ENCODE results near the gene SERPINA3.

Gene SERPINA3

DNA sequence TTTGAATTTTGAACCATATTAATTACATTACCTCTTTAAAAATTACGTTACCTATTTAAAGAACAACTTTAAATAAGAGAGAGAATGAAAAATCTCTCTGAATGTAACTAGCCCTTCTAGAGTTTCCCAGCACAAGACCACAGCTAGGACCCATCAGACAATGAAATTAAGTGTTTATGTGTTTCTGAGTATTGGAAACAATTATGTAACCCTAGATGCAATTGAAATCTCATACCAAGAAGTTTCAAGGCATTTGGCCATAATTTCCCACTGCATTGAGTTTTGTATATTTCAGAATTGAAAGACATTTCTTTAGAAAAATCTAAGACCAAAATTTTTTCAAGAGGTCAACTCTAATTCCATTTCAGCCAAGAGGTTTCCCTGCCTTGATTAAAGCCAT, 47.1 kb downstream of the SERPINA3 start:
- TF ChIP-seq, protein P1, sequence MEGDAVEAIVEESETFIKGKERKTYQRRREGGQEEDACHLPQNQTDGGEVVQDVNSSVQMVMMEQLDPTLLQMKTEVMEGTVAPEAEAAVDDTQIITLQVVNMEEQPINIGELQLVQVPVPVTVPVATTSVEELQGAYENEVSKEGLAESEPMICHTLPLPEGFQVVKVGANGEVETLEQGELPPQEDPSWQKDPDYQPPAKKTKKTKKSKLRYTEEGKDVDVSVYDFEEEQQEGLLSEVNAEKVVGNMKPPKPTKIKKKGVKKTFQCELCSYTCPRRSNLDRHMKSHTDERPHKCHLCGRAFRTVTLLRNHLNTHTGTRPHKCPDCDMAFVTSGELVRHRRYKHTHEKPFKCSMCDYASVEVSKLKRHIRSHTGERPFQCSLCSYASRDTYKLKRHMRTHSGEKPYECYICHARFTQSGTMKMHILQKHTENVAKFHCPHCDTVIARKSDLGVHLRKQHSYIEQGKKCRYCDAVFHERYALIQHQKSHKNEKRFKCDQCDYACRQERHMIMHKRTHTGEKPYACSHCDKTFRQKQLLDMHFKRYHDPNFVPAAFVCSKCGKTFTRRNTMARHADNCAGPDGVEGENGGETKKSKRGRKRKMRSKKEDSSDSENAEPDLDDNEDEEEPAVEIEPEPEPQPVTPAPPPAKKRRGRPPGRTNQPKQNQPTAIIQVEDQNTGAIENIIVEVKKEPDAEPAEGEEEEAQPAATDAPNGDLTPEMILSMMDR (IDR thresholded peaks at IDR 0.05; ENCODE audit: low read depth, low read length, missing control alignments): no peak
- no peak overlapping the region for H3K4me3 ChIP-seq (ENCODE audit: low read depth, low read length)
- DNase-seq: no peak
- in situ Hi-C loops (cut with HindIII; ENCODE audit: low pct_ligation_motif_present, low sequenced_read_pairs): no loop called here
- no peaks in the 10 kb centered on the region for H3K27me3 ChIP-seq (replicated peaks)
- H3K36me3 ChIP-seq (replicated peaks): no peaks in the 10 kb centered on the region
- H3K27ac ChIP-seq: no peak overlapping the region

DNA sequence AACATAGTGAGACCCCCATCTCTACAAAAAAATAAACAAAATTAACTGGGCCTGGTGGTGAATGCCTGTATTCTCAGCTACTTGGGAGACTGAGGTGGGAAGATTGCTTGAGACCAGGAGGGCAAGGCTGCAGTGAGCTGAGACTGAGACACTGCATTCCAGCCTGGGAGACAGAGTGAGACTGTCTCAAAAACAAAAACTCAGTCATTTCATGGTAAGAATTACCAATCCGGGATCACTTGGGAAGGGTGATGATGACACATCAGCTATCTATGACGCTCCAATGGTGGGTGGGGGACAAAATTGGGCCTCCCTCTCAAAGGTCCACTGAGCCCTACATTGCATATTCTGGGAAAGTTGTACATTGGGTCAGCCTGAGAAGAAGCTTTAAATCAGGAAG, 47.7 kb downstream of the SERPINA3 start:
- no peak overlapping the region for H3K4me3 ChIP-seq (ENCODE audit: low read depth, low read length)
- DNase-seq: no peak
- in situ Hi-C loops (cut with HindIII; ENCODE audit: low pct_ligation_motif_present, low sequenced_read_pairs): no loop called here
- TF ChIP-seq, protein P1 (IDR thresholded peaks at IDR 0.05; ENCODE audit: low read depth, low read length, missing control alignments): no peak
- no peaks in the 10 kb centered on the region for H3K36me3 ChIP-seq (replicated peaks)
- no peaks in the 10 kb centered on the region for H3K27me3 ChIP-seq (replicated peaks)
- H3K27ac ChIP-seq: no peak overlapping the region

DNA sequence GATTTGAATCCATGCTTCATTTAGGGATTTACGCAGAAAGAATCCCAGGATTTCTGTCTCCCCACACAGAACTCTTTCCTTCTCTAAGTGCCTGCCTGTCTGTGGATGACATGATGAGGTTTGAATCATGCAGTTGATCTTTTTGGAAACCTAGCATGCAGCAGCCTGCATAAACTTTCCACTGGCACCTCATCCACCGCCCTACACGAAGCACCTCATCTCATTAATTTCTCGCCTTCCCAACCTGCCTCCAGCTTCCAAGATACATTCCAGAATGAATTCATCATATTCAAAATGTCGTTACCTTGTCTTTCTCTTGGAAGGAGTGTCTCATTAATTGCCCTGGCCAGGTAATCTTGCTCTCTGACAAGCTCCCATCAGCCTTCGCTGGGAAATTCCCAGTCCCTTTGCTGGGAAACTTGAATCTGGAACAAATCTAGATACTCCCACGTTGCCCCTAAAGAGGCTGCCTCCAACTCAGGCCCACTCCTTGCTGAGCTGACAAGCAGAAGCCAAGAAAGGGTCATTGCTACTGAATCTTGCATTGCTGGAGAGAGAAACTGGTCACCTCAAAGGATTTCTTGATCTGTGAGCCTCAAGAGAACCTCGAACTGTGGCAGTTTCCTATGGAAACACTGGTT, 48.2 kb downstream of the SERPINA3 start:
- in situ Hi-C loops (cut with HindIII; ENCODE audit: low pct_ligation_motif_present, low sequenced_read_pairs): no loop called here
- H3K27ac ChIP-seq: no peak overlapping the region
- no peak for DNase-seq
- TF ChIP-seq, protein P1 (IDR thresholded peaks at IDR 0.05; ENCODE audit: low read depth, low read length, missing control alignments): no peak
- H3K27me3 ChIP-seq (replicated peaks): no peaks in the 10 kb centered on the region
- no peak overlapping the region for H3K4me3 ChIP-seq (ENCODE audit: low read depth, low read length)
- no peaks in the 10 kb centered on the region for H3K36me3 ChIP-seq (replicated peaks)

DNA sequence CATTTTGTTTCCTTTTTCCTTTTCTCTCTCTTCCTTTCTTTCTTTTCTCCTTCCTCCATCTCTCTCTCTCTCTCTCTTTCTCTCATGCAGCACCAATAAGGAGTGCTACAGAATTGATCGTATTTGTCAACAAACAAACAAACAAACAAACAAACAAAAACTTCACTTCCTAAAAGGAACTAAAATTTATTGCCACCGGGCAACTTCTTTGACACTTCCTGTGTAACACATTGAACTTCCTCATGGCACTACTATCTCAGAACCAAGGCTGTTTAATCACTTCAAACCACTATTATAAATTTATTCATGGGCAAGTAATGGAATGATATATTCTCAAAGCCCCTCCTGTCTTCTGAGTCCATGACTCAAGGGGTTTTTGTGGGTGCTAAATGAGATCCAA, 51.3 kb downstream of the SERPINA3 start:
- Histone ChIP-seq H3K36me3 (replicated peaks) (no peaks in the 10 kb centered on the region), H3K27me3 (replicated peaks) (no peaks in the 10 kb centered on the region), H3K27ac (no peak overlapping the region), H3K4me3 (ENCODE audit: low read depth, low read length) (no peak overlapping the region)
- DNase-seq: no peak
- TF ChIP-seq, protein P1 (IDR thresholded peaks at IDR 0.05; ENCODE audit: low read depth, low read length, missing control alignments): no peak
- in situ Hi-C loops (cut with HindIII; ENCODE audit: low pct_ligation_motif_present, low sequenced_read_pairs): no loop called here

DNA sequence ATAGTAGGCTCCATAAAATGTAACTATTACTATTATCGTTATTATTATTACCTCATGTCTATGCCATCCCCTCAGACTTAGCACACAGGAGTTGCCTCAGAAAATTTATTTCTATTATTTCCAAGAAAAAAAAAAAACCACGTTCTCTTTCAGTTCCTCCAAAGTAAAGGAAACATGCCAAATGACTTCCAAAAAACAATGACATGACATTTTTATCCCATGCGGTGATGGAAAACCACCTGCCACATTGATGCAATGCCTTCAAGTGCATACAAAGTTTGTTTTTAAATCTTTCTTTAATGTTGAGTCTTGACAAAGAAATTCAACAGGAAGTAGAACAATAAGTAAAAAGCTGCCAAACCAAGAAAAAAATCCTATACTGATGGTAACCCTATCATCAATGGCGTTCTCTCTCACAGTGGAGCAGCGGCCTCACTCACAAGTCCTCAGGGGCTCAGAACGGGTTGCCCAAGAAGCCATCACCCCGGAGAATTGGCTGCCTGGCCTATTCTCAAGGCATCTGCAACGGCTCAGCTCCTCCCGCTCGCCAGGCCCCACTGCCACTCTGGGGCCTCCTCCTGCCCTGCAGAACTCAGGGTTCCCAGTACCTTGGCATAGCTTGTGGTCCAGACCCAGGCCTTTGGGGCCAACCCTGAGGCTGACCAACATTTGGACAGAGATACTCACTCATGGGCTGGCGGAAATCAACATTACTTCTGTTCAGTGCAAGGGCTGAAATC, 51.9 kb downstream of the SERPINA3 start:
- H3K27me3 ChIP-seq (replicated peaks): no peaks in the 10 kb centered on the region
- H3K36me3 ChIP-seq (replicated peaks): no peaks in the 10 kb centered on the region
- TF ChIP-seq, protein P1 (IDR thresholded peaks at IDR 0.05; ENCODE audit: low read depth, low read length, missing control alignments): no peak
- DNase-seq: no peak
- no peak overlapping the region for H3K4me3 ChIP-seq (ENCODE audit: low read depth, low read length)
- in situ Hi-C loops (cut with HindIII; ENCODE audit: low pct_ligation_motif_present, low sequenced_read_pairs): no loop called here
- H3K27ac ChIP-seq: peak overlapping the region; percentile 30
